Retina (tissue), 1 donor: ENCODE measurements around the gene ZNRD2.

ENCODE experiments used
- DNase-seq: peaks from one replicate; pipeline ENCODE4 v3.0.0-alpha.2; 2016

The ZNRD2 gene

GRCh38 chr11:65589444-65590239, 19.4 kb downstream of the ZNRD2 start:
- no peak for DNase-seq

GRCh38 chr11:65590240-65590738, 20.0 kb downstream of the ZNRD2 start:
- DNase-seq: no peak

GRCh38 chr11:65591939-65592857, 21.9 kb downstream of the ZNRD2 start:
- DNase-seq: peak; percentile 81

- DNase-seq: no peak
Measured at GRCh38 chr11:65592858-65593517, 22.7 kb downstream of the ZNRD2 start.

GRCh38 chr11:65593518-65594414, 23.5 kb downstream of the ZNRD2 start:
- DNase-seq: no peak

- DNase-seq: no peak
Measured at GRCh38 chr11:65595131-65595530, 24.9 kb downstream of the ZNRD2 start.

GRCh38 chr11:65595543-65596281, 25.4 kb downstream of the ZNRD2 start, which contains the start of gene KCNK7:
Gene KCNK7 (minus strand): TSS chr11:65595800. CDS start chr11:65595772, 28 bp downstream.
- no peak for DNase-seq

GRCh38 chr11:65596520-65596919, 26.2 kb downstream of the ZNRD2 start:
- DNase-seq: no peak

- DNase-seq: no peak
Measured at GRCh38 chr11:65598258-65598699, 28.0 kb downstream of the ZNRD2 start.

GRCh38 chr11:65599216-65599954, 29.1 kb downstream of the ZNRD2 start:
- DNase-seq: no peak

GRCh38 chr11:65599955-65600246, 29.6 kb downstream of the ZNRD2 start:
- no peak for DNase-seq

- DNase-seq: no peak
Measured at GRCh38 chr11:65604258-65604657, 34.0 kb downstream of the ZNRD2 start.

GRCh38 chr11:65606876-65607613, 36.8 kb downstream of the ZNRD2 start:
- DNase-seq: peak; percentile 96

GRCh38 chr11:65607614-65608426, 37.5 kb downstream of the ZNRD2 start:
- no peak for DNase-seq

GRCh38 chr11:65609229-65609628, 39.0 kb downstream of the ZNRD2 start:
- DNase-seq: no peak

- DNase-seq: no peak
Measured at GRCh38 chr11:65609665-65610064, 39.4 kb downstream of the ZNRD2 start.

GRCh38 chr11:65610404-65610803, 40.1 kb downstream of the ZNRD2 start:
- DNase-seq: no peak

GRCh38 chr11:65611028-65611757, 40.9 kb downstream of the ZNRD2 start:
- DNase-seq: no peak
